ENCODE measurements around the gene DCTN2. TPM values are rescaled to one million over a fixed set of nuclear protein-coding genes. Genes with fewer than 3 reads are reported as not detected.

Gene DCTN2
- total RNA-seq, 1 donor from 2014 or later = 107 TPM

DNA sequence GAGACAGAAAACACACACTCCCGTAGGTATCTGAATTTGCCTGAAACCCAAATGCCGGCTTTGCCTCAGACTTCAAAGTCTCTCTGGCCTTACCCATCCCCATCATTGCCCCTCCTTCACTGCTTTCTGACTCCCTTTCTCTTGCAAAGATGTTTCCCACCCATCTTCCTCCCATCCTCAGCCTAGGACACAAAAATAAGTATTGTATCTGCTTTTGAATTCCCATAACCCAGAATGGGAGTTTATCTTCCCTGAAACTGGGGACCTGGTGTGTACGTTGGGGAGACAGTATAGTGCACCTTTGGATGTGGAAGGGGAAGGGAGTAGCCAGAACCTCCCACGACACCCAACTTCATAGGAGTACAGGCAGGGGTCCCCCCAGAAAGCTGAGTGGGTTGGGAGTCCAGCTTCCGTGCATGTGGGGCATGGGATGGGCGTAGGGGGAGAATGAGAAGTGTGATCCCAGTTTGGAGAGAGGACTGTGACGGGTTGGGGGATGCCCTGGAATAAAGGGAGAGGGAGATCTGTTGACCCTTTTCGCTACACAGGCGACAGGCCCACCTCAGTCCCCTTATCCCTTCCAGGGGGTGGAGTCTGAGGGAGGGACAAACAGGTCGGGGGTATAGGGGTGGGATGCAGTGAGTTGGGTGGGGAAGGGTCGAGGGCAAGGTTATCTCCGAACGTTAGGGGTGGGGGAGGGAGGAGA is 2.4 kb upstream of the DCTN2 start:
- TF ChIP-seq CTCF (IDR thresholded peaks at IDR 0.05; ENCODE audit: insufficient read depth, low read depth, low read length) = no peak
- no peak for TF ChIP-seq EZH2 (IDR thresholded peaks at IDR 0.05; ENCODE audit: insufficient read depth, low read length)
- H3K4me3 Mint-ChIP-seq (ENCODE audit: unreplicated experiment) = peak overlapping the region; percentile 86
- peaks cover 11% of the 10 kb centered on the region for H3K36me3 Mint-ChIP-seq (ENCODE audit: low read depth, unreplicated experiment)
- FAIRE-seq (no peak), DNase-seq (ENCODE audit: low read depth) (no peak)
- peak overlapping the region; percentile 82 for H2AFZ ChIP-seq (ENCODE audit: low read depth, low read length)
- peaks cover 3% of the 10 kb centered on the region for H3K36me3 ChIP-seq (ENCODE audit: insufficient read depth, low read length)
- H4K20me1 ChIP-seq (ENCODE audit: insufficient read depth, low read length) = peaks cover 20% of the 10 kb centered on the region
- H3K27me3 Mint-ChIP-seq (ENCODE audit: low read depth, unreplicated experiment) = peaks cover 11% of the 10 kb centered on the region
- H3K4me2 ChIP-seq (ENCODE audit: low read length) = peak overlapping the region; percentile 93
- peak overlapping the region; percentile 72 for H3K9ac ChIP-seq (ENCODE audit: low read length)
- H3K9me3 Mint-ChIP-seq (ENCODE audit: unreplicated experiment) = peaks cover 3% of the 10 kb centered on the region
- H3K27ac Mint-ChIP-seq (ENCODE audit: unreplicated experiment) = no peak overlapping the region
- peak overlapping the region; percentile 69 for H3K4me3 ChIP-seq (ENCODE audit: insufficient read depth, low read depth, low read length)
- H3K9me3 ChIP-seq (ENCODE audit: insufficient read depth, low read depth, low read length) = no peaks in the 10 kb centered on the region
- H3K4me1 Mint-ChIP-seq (ENCODE audit: low read depth, unreplicated experiment) = peaks cover 42% of the 10 kb centered on the region
- peaks cover 10% of the 10 kb centered on the region for H3K27me3 ChIP-seq (ENCODE audit: insufficient read depth, low read length)
- H3K79me2 ChIP-seq (ENCODE audit: insufficient read depth, low read length) = peaks cover 27% of the 10 kb centered on the region
- H3K4me1 ChIP-seq (ENCODE audit: insufficient read depth, low read length) = peaks cover 29% of the 10 kb centered on the region
- no peak overlapping the region for H3K27ac ChIP-seq (ENCODE audit: low read depth, low read length)

DNA sequence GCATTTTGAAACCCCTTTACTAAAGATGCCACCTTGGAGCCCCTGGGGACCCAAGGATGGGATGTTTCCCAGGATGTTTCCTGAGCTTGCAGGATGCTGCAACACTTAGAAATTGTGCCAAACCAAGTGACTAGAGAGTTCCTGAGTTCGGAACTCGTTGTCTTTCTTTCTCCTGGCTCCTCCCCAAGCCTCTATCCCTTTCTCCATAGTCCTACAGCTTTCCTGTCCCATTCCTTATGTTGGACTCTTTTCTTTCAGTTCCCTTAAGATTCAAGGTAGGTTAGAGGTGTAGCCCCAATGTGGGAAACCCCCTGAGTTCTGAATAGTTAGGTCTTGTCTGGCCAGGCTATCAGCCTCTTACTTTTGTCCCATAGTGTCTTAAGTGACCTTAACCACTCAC is 1.5 kb upstream of the DCTN2 start:
- Histone ChIP-seq H3K27ac (ENCODE audit: low read depth, low read length) (no peak overlapping the region), H3K79me2 (ENCODE audit: insufficient read depth, low read length) (peaks cover 35% of the 10 kb centered on the region), H3K4me3 (ENCODE audit: insufficient read depth, low read depth, low read length) (no peak overlapping the region), H3K4me2 (ENCODE audit: low read length) (no peak overlapping the region), H3K4me1 (ENCODE audit: insufficient read depth, low read length) (peaks cover 33% of the 10 kb centered on the region), H3K27me3 (ENCODE audit: insufficient read depth, low read length) (peaks cover 10% of the 10 kb centered on the region), H3K9ac (ENCODE audit: low read length) (no peak overlapping the region), H4K20me1 (ENCODE audit: insufficient read depth, low read length) (peaks cover 27% of the 10 kb centered on the region), H3K9me3 (ENCODE audit: insufficient read depth, low read depth, low read length) (no peaks in the 10 kb centered on the region), H3K36me3 (ENCODE audit: insufficient read depth, low read length) (peaks cover 3% of the 10 kb centered on the region), H2AFZ (ENCODE audit: low read depth, low read length) (no peak overlapping the region)
- Mint-ChIP-seq H3K4me3 (ENCODE audit: unreplicated experiment) (peak overlapping the region; percentile 81), H3K4me1 (ENCODE audit: low read depth, unreplicated experiment) (peaks cover 41% of the 10 kb centered on the region), H3K36me3 (ENCODE audit: low read depth, unreplicated experiment) (peaks cover 11% of the 10 kb centered on the region), H3K27me3 (ENCODE audit: low read depth, unreplicated experiment) (peaks cover 11% of the 10 kb centered on the region), H3K9me3 (ENCODE audit: unreplicated experiment) (peaks cover 3% of the 10 kb centered on the region), H3K27ac (ENCODE audit: unreplicated experiment) (no peak overlapping the region)
- DNase-seq (ENCODE audit: low read depth) (no peak), FAIRE-seq (no peak)
- TF ChIP-seq CTCF (IDR thresholded peaks at IDR 0.05; ENCODE audit: insufficient read depth, low read depth, low read length) (no peak), EZH2 (IDR thresholded peaks at IDR 0.05; ENCODE audit: insufficient read depth, low read length) (no peak)

- Histone ChIP-seq H4K20me1 (ENCODE audit: insufficient read depth, low read length) (peaks cover 30% of the 10 kb centered on the region), H3K4me3 (ENCODE audit: insufficient read depth, low read depth, low read length) (no peak overlapping the region), H2AFZ (ENCODE audit: low read depth, low read length) (no peak overlapping the region), H3K9me3 (ENCODE audit: insufficient read depth, low read depth, low read length) (no peaks in the 10 kb centered on the region), H3K27ac (ENCODE audit: low read depth, low read length) (no peak overlapping the region), H3K36me3 (ENCODE audit: insufficient read depth, low read length) (peaks cover 3% of the 10 kb centered on the region), H3K9ac (ENCODE audit: low read length) (no peak overlapping the region), H3K4me1 (ENCODE audit: insufficient read depth, low read length) (peaks cover 28% of the 10 kb centered on the region), H3K79me2 (ENCODE audit: insufficient read depth, low read length) (peaks cover 38% of the 10 kb centered on the region), H3K4me2 (ENCODE audit: low read length) (no peak overlapping the region), H3K27me3 (ENCODE audit: insufficient read depth, low read length) (peaks cover 10% of the 10 kb centered on the region)
- Mint-ChIP-seq H3K4me3 (ENCODE audit: unreplicated experiment) (peak overlapping the region; percentile 98), H3K27ac (ENCODE audit: unreplicated experiment) (no peak overlapping the region), H3K4me1 (ENCODE audit: low read depth, unreplicated experiment) (peaks cover 36% of the 10 kb centered on the region), H3K36me3 (ENCODE audit: low read depth, unreplicated experiment) (peaks cover 13% of the 10 kb centered on the region), H3K9me3 (ENCODE audit: unreplicated experiment) (peaks cover 3% of the 10 kb centered on the region), H3K27me3 (ENCODE audit: low read depth, unreplicated experiment) (peaks cover 11% of the 10 kb centered on the region)
- DNase-seq (ENCODE audit: low read depth) (no peak), FAIRE-seq (no peak)
- no peak for TF ChIP-seq CTCF (IDR thresholded peaks at IDR 0.05; ENCODE audit: insufficient read depth, low read depth, low read length)
- TF ChIP-seq EZH2 (IDR thresholded peaks at IDR 0.05; ENCODE audit: insufficient read depth, low read length) = no peak
Observed at GRCh38 chr12:57548013-57548315, 972 bp upstream of the DCTN2 start.

Measured in astrocyte (in vitro differentiated cells and primary cell).